AG09319 (cell line): ENCODE measurements around the gene LMNB1.

Experiments used
- DNase-seq: peaks from one replicate; pipeline ENCODE4 v3.0.0-alpha.2; 2010; ENCODE audit warnings: low read depth; ENCODE audit errors: extremely low read depth
- CTCF ChIP-seq: IDR thresholded peaks from 2 replicates; pipeline ENCODE4 v1.5.1; 2011; ENCODE audit warnings: low read depth, mild to moderate bottlenecking, inconsistent platforms, low read length, moderate library complexity

LMNB1 gene

DNA sequence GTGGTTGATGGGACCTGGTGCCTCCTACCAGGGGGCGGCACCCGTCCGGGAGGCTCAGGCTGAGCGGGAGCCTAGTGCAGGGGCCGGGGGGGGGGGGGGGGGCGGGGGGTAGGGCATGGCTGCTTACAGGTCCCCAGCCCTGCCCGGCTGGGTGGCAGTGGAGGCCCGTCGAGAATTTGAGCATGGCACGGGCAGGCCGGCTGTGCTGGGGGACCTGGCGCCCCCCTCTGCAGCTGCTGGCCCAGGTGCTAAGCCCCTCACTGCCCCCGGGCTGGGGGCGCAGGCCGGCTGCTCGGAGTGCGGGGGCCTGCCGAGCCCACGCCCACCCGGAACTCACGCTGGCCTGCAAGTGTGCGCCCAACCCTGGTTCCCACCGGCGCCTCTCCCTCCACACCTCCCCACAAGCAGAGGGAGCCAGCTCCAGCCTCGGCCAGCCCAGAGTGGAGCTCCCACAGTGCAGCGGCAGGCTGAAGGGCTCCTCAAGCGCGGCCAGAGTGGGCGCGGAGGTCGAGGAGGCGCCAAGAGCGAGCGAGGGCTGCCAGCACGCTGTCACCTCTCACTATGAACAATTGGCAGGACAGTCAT is 77.7 kb downstream of the LMNB1 start:
- DNase-seq: no peak
- TF ChIP-seq CTCF: no peak

DNA sequence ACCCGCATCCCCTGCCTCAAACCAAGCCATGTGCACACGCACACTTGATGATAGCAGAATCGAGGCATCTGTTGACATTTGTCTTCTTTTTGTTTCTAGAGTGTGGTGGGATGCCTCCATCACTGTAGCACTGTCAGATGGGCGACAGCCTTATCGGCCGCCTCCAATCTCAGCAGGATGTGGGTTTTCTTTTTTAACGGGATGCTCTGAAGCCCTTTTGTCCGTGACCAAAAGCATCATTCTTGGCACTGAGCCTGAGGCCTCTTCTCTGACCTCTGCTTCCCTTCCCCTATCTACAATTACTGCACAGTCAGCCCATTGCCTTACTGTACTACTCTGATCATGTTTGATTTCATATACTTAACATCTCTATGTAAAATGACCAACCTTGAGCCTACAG is 78.3 kb downstream of the LMNB1 start:
- no peak for DNase-seq
- no peak for TF ChIP-seq CTCF

GRCh38 chr5:126857472-126858410 is 80.8 kb downstream of the LMNB1 start:
- no peak for DNase-seq
- TF ChIP-seq CTCF: no peak

DNA sequence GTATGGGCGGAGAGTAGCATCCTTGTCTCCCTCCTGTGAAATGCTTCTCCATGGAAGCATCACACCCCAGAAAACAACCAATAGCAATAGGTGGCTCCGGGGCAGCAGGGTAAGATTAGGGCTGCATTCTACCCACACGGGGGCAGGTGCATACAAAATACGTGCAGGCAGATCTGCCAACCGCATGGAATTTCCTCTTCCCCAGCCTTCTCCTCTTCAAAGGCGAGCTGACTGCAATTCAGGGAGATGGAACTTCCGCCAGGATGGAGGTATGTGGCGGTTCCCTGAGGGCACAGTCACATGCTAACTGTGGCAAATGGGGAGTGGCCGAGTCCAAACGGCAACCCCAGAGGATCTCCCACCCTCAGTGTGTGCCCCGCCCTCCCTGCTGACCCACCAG is 81.5 kb downstream of the LMNB1 start:
- no peak for TF ChIP-seq CTCF

GRCh38 chr5:126863402-126863801 is 86.5 kb downstream of the LMNB1 start:
- DNase-seq: no peak
- no peak for TF ChIP-seq CTCF

More for the DNA sequence above, 81.5 kb downstream of the LMNB1 start:
- no peak for DNase-seq

GRCh38 chr5:126864042-126864688 is 87.2 kb downstream of the LMNB1 start:
- TF ChIP-seq CTCF: no peak
- DNase-seq: no peak

DNA sequence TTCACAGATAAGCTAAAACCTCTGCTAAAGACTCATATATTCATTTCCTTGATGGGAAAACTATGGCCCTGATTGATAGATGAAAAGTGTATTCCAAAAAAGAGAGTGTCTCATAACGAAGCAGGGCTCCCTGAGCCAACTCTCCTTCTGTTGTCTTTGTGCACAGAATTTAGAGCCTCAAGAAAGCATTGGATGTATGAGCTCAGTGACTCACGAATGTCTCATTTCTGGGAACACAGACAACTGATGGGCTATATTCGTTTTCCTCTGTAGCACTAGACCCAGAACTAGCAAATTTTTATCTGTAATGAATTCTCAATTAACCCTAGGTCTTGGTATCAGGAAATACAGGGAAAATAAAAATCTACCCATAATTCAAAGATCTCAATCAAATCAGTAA is 88.4 kb downstream of the LMNB1 start:
- no peak for DNase-seq
- TF ChIP-seq CTCF: no peak
